HT1080 (cell line): Measurements from ENCODE around the gene ICOS. TPM values are rescaled to one million over a fixed set of nuclear protein-coding genes. Genes with fewer than 3 reads are reported as not detected.

Source experiments
- DNase-seq: peaks from one replicate; pipeline ENCODE4 v3.0.0-alpha.2; 2015; ENCODE audit warnings: low read depth
- total RNA-seq: library from RNA; depleted of rRNA; stranded (reverse); fragments of >200 nt; shearing (Covaris generic); gene quantifications from 2 replicates; pipeline ENCODE4 v1.2.3, GENCODE V29; 2014; rRNA removed

ICOS gene
- total RNA-seq, 1 experiment from 2014 or later, result not detected

GRCh38 chr2:204008352-204008751, 71.8 kb downstream of the ICOS start:
- no peak for DNase-seq

DNA sequence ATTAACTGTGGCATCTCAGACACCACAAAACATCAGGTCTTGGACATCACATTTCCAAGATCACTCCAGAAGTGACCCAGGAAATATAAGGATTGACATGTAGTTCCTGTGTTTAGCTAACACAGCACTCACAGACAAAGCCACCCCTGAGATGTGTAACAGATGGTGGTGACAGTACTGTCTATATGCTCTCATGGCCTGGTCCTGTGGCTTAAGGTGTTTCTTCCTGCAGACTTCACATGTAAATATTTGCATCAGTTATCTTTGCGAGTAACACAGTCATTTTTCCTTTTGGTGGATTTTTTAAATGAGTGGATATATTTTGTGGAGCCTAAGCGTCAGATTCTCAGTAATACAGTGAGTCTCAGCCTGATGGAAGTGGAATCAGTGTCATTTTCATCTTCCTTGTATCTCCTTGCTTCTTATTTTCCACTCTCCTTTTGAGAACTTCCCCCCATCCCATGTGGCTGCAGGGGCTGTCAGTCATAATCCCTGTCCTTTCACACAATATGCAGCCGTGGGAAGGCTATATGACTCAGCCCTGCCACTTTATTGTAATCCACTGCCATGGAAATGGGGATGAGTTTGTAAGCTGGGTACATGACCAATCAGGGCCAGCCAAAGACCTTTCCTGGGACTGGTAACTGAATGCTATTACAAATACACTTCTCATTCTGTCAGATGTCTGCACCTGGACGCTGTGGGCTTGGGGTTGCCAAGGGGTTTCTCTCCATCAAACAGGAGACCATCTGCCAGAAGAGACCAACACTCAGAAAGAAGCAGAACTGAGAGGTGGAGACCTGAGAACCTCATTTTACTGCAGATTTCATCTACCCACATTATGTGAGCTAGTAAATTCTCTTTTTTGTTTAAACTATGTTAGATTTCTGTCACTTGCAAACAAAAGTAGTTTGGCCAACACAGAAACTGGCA, 74.3 kb downstream of the ICOS start:
- DNase-seq, result peak; percentile 43

Other genes starting within 250 kb of the ICOS start
- gene CD28, start 230.1 kb upstream of the ICOS start, total RNA-seq, result 0.03 TPM in 1 of 2 replicates, not detected in the other
- not detected in 2 replicates for gene CTLA4, start 69.0 kb upstream of the ICOS start, total RNA-seq